ENCODE results near the gene RBBP6.

The RBBP6 gene

DNA sequence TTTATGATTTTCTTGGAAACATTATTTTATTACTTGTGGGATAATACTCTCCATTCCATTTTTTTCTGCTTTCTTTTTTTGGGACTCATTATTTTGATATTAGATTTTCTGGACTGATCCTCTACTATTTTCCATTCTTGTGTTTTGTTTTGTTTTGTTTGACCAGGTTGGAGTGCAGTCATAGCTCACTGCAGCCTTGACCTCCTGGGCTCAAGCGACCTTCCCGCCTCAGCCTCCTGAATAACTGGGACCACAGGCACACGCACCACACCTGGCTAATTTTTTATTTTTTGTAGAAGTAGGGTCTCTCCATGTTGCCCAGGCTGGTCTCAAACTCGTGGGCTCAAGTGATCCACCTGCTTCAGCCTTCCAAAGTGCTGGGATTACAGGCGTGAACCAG, 44.1 kb downstream of the RBBP6 start:
- no peak for TF ChIP-seq CTCF (IDR thresholded peaks at IDR 0.05; ENCODE audit: low read depth, low read length)
- H3K4me3 ChIP-seq (ENCODE audit: low read depth, low read length), result no peak overlapping the region

GRCh38 chr16:24589997-24590396, 50.6 kb downstream of the RBBP6 start:
- no peak for TF ChIP-seq CTCF (IDR thresholded peaks at IDR 0.05; ENCODE audit: low read depth, low read length)
- no peak overlapping the region for H3K4me3 ChIP-seq (ENCODE audit: low read depth, low read length)

GRCh38 chr16:24598777-24599437, 59.5 kb downstream of the RBBP6 start:
- no peak for TF ChIP-seq CTCF (IDR thresholded peaks at IDR 0.05; ENCODE audit: low read depth, low read length)
- H3K4me3 ChIP-seq (ENCODE audit: low read depth, low read length), result no peak overlapping the region

DNA sequence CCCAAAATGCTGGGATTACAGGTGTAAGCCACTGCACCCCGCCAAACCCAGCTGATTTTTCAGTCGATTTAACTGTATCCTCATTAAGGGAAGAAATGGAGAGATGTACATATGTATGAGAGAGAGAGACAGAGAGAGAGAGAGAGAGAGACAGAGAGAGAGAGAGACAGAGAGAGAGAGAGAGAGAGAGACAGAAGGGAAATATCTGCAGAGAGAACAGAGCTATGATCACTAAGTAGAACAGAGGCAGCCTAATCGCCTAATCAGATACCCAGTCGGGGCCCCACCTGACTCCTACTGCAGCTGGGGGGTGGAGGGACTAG, 70.0 kb downstream of the RBBP6 start:
- 0 out of 2 replicates have a peak overlapping the region, but pooled peaks have one; percentile 24 for H3K4me3 ChIP-seq (ENCODE audit: low read depth, low read length)
- no peak for TF ChIP-seq CTCF (IDR thresholded peaks at IDR 0.05; ENCODE audit: low read depth, low read length)

- TF ChIP-seq CTCF (IDR thresholded peaks at IDR 0.05; ENCODE audit: low read depth, low read length), result no peak
- H3K4me3 ChIP-seq (ENCODE audit: low read depth, low read length), result 0 out of 2 replicates have a peak overlapping the region, but pooled peaks have one; percentile 24
Measured at GRCh38 chr16:24609740-24610415, 70.5 kb downstream of the RBBP6 start.

- no peak for TF ChIP-seq CTCF (IDR thresholded peaks at IDR 0.05; ENCODE audit: low read depth, low read length)
- no peak overlapping the region for H3K4me3 ChIP-seq (ENCODE audit: low read depth, low read length)
Measured at GRCh38 chr16:24610416-24610755, 71.0 kb downstream of the RBBP6 start.

GRCh38 chr16:24611310-24611709, 71.9 kb downstream of the RBBP6 start:
- TF ChIP-seq CTCF (IDR thresholded peaks at IDR 0.05; ENCODE audit: low read depth, low read length), result no peak
- no peak overlapping the region for H3K4me3 ChIP-seq (ENCODE audit: low read depth, low read length)

Data from WI38 (cell line).